Vagina (tissue), 2 donors: Measurements from ENCODE around the gene RAB3IL1. TPM values are rescaled to one million over a fixed set of nuclear protein-coding genes. Genes with fewer than 3 reads are reported as not detected.

Source experiments
- DNase-seq, 2 donors: peaks; one replicate each; pipeline ENCODE4 v3.0.0-alpha.2; 2017; ENCODE audit errors: extremely low spot score in 2 of 2
- H3K27ac ChIP-seq: fragments of 200-600 bp; sonication (generic); one replicate; pipeline ENCODE4 v1.5.1; 2019
- H3K27me3 ChIP-seq: fragments of 200-600 bp; sonication (generic); one replicate; pipeline ENCODE4 v1.5.1; 2019
- H3K36me3 ChIP-seq, 2 donors: fragments of 200-600 bp; sonication (generic); one replicate each; pipeline ENCODE4 v1.5.1; 2017 to 2019
- H3K4me1 ChIP-seq: fragments of 200-600 bp; sonication (generic); one replicate; pipeline ENCODE4 v1.5.1; 2019
- H3K4me3 ChIP-seq, 2 donors: fragments of 200-600 bp; sonication (generic); 1 replicate in 1 of 2; 2 replicates in 1 of 2; pipeline ENCODE4 v1.5.1; 2016 to 2019
- H3K9me3 ChIP-seq: fragments of 200-600 bp; sonication (generic); one replicate; pipeline ENCODE4 v1.5.1; 2019
- CTCF ChIP-seq, 3 experiments: fragments of 450-650 bp in 2 of 3; fragments of 200-600 bp in 1 of 3; sonication (generic) in 1 of 3; IDR thresholded peaks; one replicate each; pipeline ENCODE4 v1.5.1; 2017 to 2019; ENCODE audit warnings: antibody characterized with exemption in 3 of 3, mild to moderate bottlenecking in 2 of 3, moderate library complexity in 2 of 3
- POLR2A ChIP-seq, 2 donors: fragments of 450-650 bp; IDR thresholded peaks; one replicate each; pipeline ENCODE4 v1.6.1; 2017; ENCODE audit warnings: antibody characterized with exemption in 2 of 2, mild to moderate bottlenecking in 2 of 2, moderate library complexity in 2 of 2
- POLR2AphosphoS5 ChIP-seq, 2 donors: sonication (generic); formaldehyde crosslinking; IDR thresholded peaks; one replicate each; pipeline ENCODE4 v1.9.0; 2017; ENCODE audit warnings: antibody characterized with exemption in 2 of 2, mild to moderate bottlenecking in 2 of 2, low read depth in 1 of 2; ENCODE audit not compliant: insufficient read depth in 1 of 2
- intact Hi-C: fragments of 100-400 bp; cut with DNase I; formaldehyde crosslinking; loops from one replicate; pipeline ENCODE4 v1.15.1; 2023
- total RNA-seq: library from RNA; depleted of rRNA; stranded (reverse); fragments of >200 nt; gene quantifications from one replicate; pipeline ENCODE4 v1.2.3, GENCODE V29; 2016

The RAB3IL1 gene
- total RNA-seq, 1 donor from 2014 or later = 32.2 TPM

GRCh38 chr11:61874853-61875252, 42.5 kb downstream of the RAB3IL1 start:
- no peak for DNase-seq
- Histone ChIP-seq H3K4me3 (no peak overlapping the region), H3K4me1 (peaks cover 12% of the 10 kb centered on the region), H3K27me3 (no peaks in the 10 kb centered on the region), H3K36me3 (no peaks in the 10 kb centered on the region), H3K9me3 (no peaks in the 10 kb centered on the region), H3K27ac (no peak overlapping the region)
- TF ChIP-seq POLR2AphosphoS5 (IDR thresholded peaks at IDR 0.05; ENCODE audit: insufficient read depth in 1 of 2, low read depth in 1 of 2) (no peak), CTCF (IDR thresholded peaks at IDR 0.05) (no peak), POLR2A (IDR thresholded peaks at IDR 0.05) (no peak)
- intact Hi-C loops = loop anchor here (10.0 kb wide), 1 partner anchor 230 kb away; no protein-coding TSS in a partner anchor

- no peak for DNase-seq
- Histone ChIP-seq H3K9me3 (no peaks in the 10 kb centered on the region), H3K27me3 (no peaks in the 10 kb centered on the region), H3K36me3 (no peaks in the 10 kb centered on the region), H3K4me1 (peaks cover 12% of the 10 kb centered on the region), H3K4me3 (no peak overlapping the region), H3K27ac (no peak overlapping the region)
- TF ChIP-seq CTCF (IDR thresholded peaks at IDR 0.05) (no peak), POLR2A (IDR thresholded peaks at IDR 0.05) (no peak), POLR2AphosphoS5 (IDR thresholded peaks at IDR 0.05; ENCODE audit: insufficient read depth in 1 of 2, low read depth in 1 of 2) (no peak)
- intact Hi-C loops = loop anchor here (10.0 kb wide), 1 partner anchor 230 kb away; no protein-coding TSS in a partner anchor
These were observed 43.0 kb downstream of the RAB3IL1 start for GRCh38 chr11:61874377-61874809.

GRCh38 chr11:61873588-61874376, 43.6 kb downstream of the RAB3IL1 start:
- Histone ChIP-seq H3K9me3 (no peaks in the 10 kb centered on the region), H3K36me3 (no peaks in the 10 kb centered on the region), H3K27ac (no peak overlapping the region), H3K4me3 (no peak overlapping the region), H3K4me1 (peaks cover 12% of the 10 kb centered on the region), H3K27me3 (no peaks in the 10 kb centered on the region)
- intact Hi-C loops = loop anchor here (10.0 kb wide), 1 partner anchor 231 kb away; no protein-coding TSS in a partner anchor
- TF ChIP-seq POLR2AphosphoS5 (IDR thresholded peaks at IDR 0.05; ENCODE audit: insufficient read depth in 1 of 2, low read depth in 1 of 2) (no peak), CTCF (IDR thresholded peaks at IDR 0.05) (no peak), POLR2A (IDR thresholded peaks at IDR 0.05) (no peak)
- no peak for DNase-seq

- TF ChIP-seq CTCF (IDR thresholded peaks at IDR 0.05) (no peak), POLR2AphosphoS5 (IDR thresholded peaks at IDR 0.05; ENCODE audit: insufficient read depth in 1 of 2, low read depth in 1 of 2) (no peak), POLR2A (IDR thresholded peaks at IDR 0.05) (no peak)
- no peaks in the 10 kb centered on the region for H3K9me3 ChIP-seq
- intact Hi-C loops = loop anchor here (10.0 kb wide), 1 partner anchor 232 kb away; no protein-coding TSS in a partner anchor
- H3K4me1 ChIP-seq = peaks cover 12% of the 10 kb centered on the region
- no peaks in the 10 kb centered on the region for H3K27me3 ChIP-seq
- H3K36me3 ChIP-seq = no peaks in the 10 kb centered on the region
- no peak overlapping the region for H3K4me3 ChIP-seq
- no peak for DNase-seq
- no peak overlapping the region for H3K27ac ChIP-seq
These were observed 44.3 kb downstream of the RAB3IL1 start for GRCh38 chr11:61872935-61873565.
